ENCODE results near the gene SOBP.

DNA sequence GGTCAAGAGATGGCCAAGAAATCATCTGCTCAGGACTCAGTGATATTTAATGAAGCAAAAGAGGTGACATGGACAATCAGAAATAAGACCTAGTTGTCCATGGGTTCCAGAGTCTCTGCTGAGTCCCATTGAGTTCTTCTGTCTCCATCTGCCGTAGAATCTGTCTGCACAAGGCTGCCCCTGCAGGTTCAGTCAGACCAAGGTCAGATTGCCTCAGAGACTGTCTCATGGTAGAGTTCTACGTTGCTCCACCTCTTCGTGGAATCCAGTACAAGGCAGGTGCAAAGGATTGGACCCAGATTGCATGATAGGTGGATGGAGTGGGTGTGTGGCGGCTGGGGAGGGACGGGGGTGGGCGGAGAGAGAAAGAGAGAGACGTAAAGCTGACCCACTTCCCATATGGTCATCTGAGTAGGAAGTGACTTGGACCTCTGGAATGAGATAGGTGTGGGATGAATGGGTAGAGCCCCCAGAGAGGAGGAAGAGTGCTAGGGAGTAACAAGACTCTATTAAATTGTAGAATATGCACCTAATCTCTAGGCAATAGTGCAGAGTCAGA is 75.3 kb downstream of the SOBP start:
- TF ChIP-seq CTCF (optimal IDR thresholded peaks at IDR 0.05 in 1 of 3, IDR thresholded peaks at IDR 0.05 in 1 of 3, conservative IDR thresholded peaks at IDR 0.05 in 1 of 3; ENCODE audit: extremely low read depth in 1 of 3, insufficient read depth in 2 of 3, low read length in 3 of 3) (no peak), EZH2 (IDR thresholded peaks at IDR 0.05; ENCODE audit: low read length) (no peak)
